Cardiac fibroblast (primary cell): ENCODE data around the gene ASAP2.

Experiments
- DNase-seq, 2 donors: peaks; one replicate each; pipeline versions ENCODE4 v3.0.0 to v3.0.0-alpha.2; 2010; ENCODE audit warnings: low read depth in 2 of 2
- H3K4me3 ChIP-seq, 2 donors: replicated peaks in 1 of 2; 1 replicate in 1 of 2; 2 replicates in 1 of 2; pipeline ENCODE4 v1.5.1; 2011; ENCODE audit warnings: low read depth in 2 of 2, low read length in 2 of 2, mild to moderate bottlenecking in 2 of 2, moderate library complexity in 1 of 2
- TF ChIP-seq, protein P1 (sequence below): IDR thresholded peaks from one replicate; pipeline ENCODE4 v1.5.1; 2011; ENCODE audit warnings: low read depth, mild to moderate bottlenecking, low read length, inconsistent platforms

The ASAP2 gene

DNA sequence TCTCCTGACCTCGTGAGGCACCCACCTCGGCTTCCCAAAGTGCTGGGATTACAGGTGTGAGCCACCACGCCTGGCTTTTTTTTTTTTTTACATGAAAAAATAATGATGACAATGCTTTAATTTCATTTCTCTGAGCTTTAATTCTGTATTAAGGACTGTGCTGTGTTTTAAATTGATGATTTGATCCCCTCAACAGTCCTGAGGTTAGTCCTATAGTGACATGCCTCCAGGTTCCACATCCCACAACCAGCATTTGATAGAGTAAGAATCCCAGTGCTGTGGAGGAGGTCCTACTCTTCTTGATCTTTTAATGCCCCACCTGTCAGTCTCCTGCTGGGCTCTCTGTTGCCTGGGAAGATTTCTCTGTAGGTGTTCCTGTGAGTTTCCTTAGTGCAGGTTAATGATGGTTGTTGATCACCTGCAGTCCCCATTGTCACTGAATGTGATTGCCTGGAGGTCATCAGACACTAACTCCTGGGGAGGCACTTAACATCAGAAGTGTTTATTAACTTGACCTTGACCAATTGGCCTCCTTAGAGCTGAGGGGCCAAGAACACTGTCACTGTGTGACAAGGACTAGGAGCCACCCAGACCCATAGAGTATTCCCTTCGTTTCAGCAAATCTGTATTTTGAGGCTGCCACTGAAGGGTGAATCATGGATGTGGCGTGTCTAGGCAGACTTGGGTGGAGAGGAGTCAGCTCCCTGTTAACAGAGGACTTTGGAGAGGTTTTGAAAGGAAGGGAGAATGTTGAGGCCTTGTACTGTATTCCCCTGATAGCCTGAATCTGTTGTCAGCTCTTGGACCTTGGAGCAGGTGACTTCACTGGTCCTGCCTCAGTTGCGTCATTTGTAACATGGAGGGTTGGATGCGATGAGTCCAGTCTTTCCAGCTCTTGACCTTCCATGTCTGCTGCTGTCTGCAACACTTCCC lies 11.5 kb downstream of the ASAP2 start:
- H3K4me3 ChIP-seq = no peak overlapping the region
- peak in 1 of 2 donors; percentile 62 for DNase-seq
- TF ChIP-seq, protein P1, sequence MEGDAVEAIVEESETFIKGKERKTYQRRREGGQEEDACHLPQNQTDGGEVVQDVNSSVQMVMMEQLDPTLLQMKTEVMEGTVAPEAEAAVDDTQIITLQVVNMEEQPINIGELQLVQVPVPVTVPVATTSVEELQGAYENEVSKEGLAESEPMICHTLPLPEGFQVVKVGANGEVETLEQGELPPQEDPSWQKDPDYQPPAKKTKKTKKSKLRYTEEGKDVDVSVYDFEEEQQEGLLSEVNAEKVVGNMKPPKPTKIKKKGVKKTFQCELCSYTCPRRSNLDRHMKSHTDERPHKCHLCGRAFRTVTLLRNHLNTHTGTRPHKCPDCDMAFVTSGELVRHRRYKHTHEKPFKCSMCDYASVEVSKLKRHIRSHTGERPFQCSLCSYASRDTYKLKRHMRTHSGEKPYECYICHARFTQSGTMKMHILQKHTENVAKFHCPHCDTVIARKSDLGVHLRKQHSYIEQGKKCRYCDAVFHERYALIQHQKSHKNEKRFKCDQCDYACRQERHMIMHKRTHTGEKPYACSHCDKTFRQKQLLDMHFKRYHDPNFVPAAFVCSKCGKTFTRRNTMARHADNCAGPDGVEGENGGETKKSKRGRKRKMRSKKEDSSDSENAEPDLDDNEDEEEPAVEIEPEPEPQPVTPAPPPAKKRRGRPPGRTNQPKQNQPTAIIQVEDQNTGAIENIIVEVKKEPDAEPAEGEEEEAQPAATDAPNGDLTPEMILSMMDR = no peak

DNA sequence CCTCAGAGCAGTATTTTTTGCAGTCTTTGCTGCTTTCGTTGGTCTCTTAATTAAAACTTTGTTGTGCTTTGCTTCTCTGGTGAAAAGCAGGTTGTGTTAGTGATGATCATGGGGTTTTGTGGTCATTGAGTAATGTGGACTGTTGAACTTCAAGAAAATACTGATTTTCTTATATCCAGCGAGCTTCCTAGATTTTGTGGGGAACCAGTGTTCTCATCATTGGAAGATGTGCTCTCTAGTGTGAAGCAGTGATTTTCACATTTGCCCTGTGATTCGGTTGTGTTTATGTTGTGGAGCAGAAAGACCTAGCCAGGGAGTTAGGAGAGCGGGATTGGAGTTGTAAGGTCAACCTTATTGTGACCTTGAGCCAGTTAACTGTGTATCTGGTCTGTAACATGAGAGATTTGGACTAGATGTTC lies 12.4 kb downstream of the ASAP2 start:
- no peak for DNase-seq
- TF ChIP-seq, protein P1 = no peak
- no peak overlapping the region for H3K4me3 ChIP-seq

DNA sequence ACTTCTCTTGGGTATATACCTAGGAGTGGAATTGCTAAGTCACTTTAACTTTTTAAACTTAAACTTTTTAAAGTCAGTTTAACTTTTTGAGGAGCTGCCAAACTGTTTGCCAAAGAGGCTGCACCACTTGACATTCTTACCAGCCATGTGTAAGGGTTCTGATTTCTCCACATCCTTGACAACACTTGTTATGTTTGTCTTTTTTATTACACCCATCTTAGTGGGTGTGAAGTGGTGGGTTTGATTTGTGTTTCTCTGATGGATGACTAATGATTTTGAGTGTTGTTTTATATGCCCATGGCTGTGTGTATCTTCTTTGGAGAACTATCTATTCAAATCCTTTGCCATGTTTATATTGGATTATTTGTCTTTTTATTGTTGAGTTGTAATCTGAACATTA lies 13.6 kb downstream of the ASAP2 start:
- DNase-seq = no peak
- TF ChIP-seq, protein P1 = no peak
- no peak overlapping the region for H3K4me3 ChIP-seq

DNA sequence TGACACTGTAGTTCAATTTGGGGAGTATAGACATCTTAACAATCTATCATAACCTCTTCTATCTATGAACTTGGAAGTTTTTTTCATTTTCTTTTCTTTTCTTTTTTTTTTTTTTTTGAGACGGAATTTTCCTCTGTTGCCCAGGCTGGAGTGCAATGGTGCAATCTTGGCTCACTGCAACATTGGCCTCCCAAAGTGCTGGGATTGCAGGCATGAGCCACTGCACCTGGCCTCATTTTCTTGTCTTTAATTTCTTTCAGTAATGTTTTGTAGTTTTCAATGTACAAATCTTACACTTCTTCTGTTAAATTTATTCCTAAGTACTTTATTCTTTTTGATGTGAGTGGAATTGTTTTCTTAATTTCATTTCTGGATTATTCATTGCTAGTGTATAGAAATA lies 14.6 kb downstream of the ASAP2 start:
- peak; percentile 42 to 47 for DNase-seq
- H3K4me3 ChIP-seq = no peak overlapping the region
- TF ChIP-seq, protein P1 = no peak

DNA sequence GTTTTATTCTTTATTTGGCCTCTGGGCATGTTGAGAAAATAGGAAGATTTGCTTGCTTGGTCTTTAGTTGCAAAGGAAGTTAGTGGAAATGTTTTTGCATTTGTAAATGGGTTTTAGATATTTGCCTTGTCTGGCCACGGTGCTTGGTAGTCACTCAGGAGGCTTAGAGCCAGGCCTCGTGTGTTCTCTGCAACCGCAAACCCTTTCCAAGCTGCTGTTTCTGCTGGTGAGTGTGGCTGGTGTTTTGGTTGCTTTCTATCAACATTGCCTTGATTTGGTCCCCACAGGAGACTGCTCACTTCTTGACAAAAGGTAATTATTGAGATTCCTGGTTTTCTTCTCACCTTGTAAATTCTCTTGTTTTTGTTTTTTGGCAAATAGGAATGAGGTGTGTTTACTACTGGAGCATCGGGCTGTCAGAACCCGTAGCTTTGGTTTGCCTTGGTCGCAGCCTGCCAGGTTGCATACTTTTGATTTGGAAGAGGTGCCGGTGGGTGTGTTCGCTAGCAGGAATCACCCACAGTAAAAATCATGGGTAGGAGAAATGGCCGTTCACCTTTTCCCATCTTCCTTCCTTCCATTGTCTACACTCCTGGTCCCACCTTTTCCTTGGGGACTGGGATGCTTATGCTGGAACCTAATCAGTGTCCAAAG lies 15.8 kb downstream of the ASAP2 start:
- TF ChIP-seq, protein P1 = no peak
- no peak overlapping the region for H3K4me3 ChIP-seq
- peak in 1 of 2 donors; percentile 53 for DNase-seq

DNA sequence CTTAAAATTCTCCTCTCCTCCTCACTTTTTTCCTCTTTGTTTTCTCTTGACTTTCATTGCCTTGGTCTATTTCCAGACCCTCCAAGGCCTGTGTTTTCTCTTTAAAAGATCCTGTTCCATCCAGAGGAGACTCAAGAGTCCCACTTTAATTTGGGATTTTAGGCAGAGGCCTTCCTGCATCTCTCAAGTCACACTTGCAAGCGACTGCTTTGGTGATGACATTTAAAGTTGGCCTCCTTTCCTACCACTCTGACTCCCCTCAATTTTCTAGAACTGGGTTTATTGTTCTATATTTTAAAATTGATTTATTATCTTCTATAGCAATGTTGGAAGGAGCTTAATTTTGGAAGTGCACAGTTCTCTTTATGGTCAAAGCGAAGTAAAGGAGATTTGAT lies 16.3 kb downstream of the ASAP2 start:
- no peak overlapping the region for H3K4me3 ChIP-seq

More for the DNA sequence above, 16.3 kb downstream of the ASAP2 start:
- DNase-seq = no peak
- TF ChIP-seq, protein P1 = no peak
